Right lobe of liver (tissue), 6 donors: Measurements from ENCODE around the gene RBP3. TPM values are rescaled to one million over a fixed set of nuclear protein-coding genes. Genes with fewer than 3 reads are reported as not detected.

ENCODE experiments used
- ATAC-seq, 4 donors: fragments of 200-7000 bp; cut with Tn5 transposase; one replicate each; pipeline ENCODE4 v1.9.1; 2020; ENCODE audit warnings: mild to moderate bottlenecking in 4 of 4, moderate library complexity in 4 of 4
- DNase-seq, 3 donors: peaks; one replicate each; pipeline ENCODE4 v3.0.0-alpha.2; 2020
- H3K27ac ChIP-seq, 3 donors: fragments of 200-600 bp; one replicate each; pipeline ENCODE4 v1.8.0; 2022
- H3K27me3 ChIP-seq, 2 donors: fragments of 200-600 bp; one replicate each; pipeline ENCODE4 v1.8.0; 2022
- H3K36me3 ChIP-seq, 4 donors: fragments of 200-600 bp; sonication (generic) in 1 of 4; one replicate each; pipeline versions ENCODE4 v1.5.1 to v1.8.0; 2017 to 2022; ENCODE audit warnings: control low read depth in 1 of 4
- H3K4me1 ChIP-seq, 4 donors: fragments of 200-600 bp; sonication (generic) in 1 of 4; one replicate each; pipeline versions ENCODE4 v1.5.1 to v1.8.0; 2017 to 2022; ENCODE audit warnings: control low read depth in 1 of 4
- H3K4me3 ChIP-seq, 3 donors: fragments of 200-600 bp; one replicate each; pipeline ENCODE4 v1.8.0; 2022
- H3K9me3 ChIP-seq, 4 donors: fragments of 200-600 bp; sonication (generic) in 1 of 4; one replicate each; pipeline versions ENCODE4 v1.5.1 to v1.8.0; 2017 to 2022; ENCODE audit warnings: control low read depth in 1 of 4
- CTCF ChIP-seq, 4 donors: fragments of 200-600 bp in 3 of 4; fragments of 450-650 bp in 1 of 4; IDR thresholded peaks; one replicate each; pipeline versions ENCODE4 v1.5.1 to v1.8.0; 2016 to 2022; ENCODE audit warnings: antibody characterized with exemption in 4 of 4, mild to moderate bottlenecking in 2 of 4
- POLR2A ChIP-seq: fragments of 450-650 bp; IDR thresholded peaks from one replicate; pipeline ENCODE4 v1.6.1; 2017; ENCODE audit warnings: antibody characterized with exemption, mild to moderate bottlenecking
- WGBS: methylation state at CpG from one replicate; pipeline ENCODE4 v1.1.6; 2018; ENCODE audit warnings: low coverage, low lambda C conversion rate; ENCODE audit not compliant: insufficient coverage; ENCODE audit errors: missing lambda C conversion rate; 5-methylcytosine and 5-hydroxymethylcytosine counted together
- intact Hi-C, 2 donors: fragments of 100-400 bp; cut with DNase I; formaldehyde crosslinking; loops; one replicate each; pipeline versions ENCODE4 v1.11.2 to v1.14.1; 2022
- total RNA-seq, 6 experiments: library from RNA; depleted of rRNA in 2 of 6; stranded (reverse); fragments of >200 nt in 2 of 6; fragmentation: NEBNext Ultra II Directional in 3 of 6; extraction: Animal tissue kit (Norgen Biotek cat#: 25700) in 3 of 6; gene quantifications; one replicate each; pipeline versions ENCODE4 v1.1.0 to v1.2.4, GENCODE V29; 2016 to 2023
- donor health status: DM: no; HTN: yes; CAD: no.
- donor health status: DM: no; HTN: no; CAD: no.
- donor health status: DM: no; HTN: no; CAD: no.
- donor health status: DM: no; HTN: yes; CAD: no.
- donor health status: DM: no; HTN: yes; CAD: no.

RBP3 gene
- total RNA-seq, 6 experiments from 2014 or later = not detected

GRCh38 chr10:47323087-47323486 lies 25.1 kb upstream of the RBP3 start:
- no peaks in the 10 kb centered on the region for H3K4me1 ChIP-seq
- H3K27me3 ChIP-seq = no peaks in the 10 kb centered on the region
- TF ChIP-seq POLR2A (no peak), CTCF (IDR thresholded peaks at IDR 0.05) (no peak)
- peak overlapping the region in 2 of 3 donors; percentile 10 to 24 for H3K4me3 ChIP-seq
- no peaks in the 10 kb centered on the region for H3K9me3 ChIP-seq
- no peak for DNase-seq
- H3K36me3 ChIP-seq = no peaks in the 10 kb centered on the region
- intact Hi-C loops = no loop called here
- 17% methylated on average over 1 of the region's 1 CpG for whole genome bisulfite sequencing
- ATAC-seq = no peak
- no peak overlapping the region for H3K27ac ChIP-seq

GRCh38 chr10:47323636-47324296 lies 24.4 kb upstream of the RBP3 start:
- Histone ChIP-seq H3K27me3 (no peaks in the 10 kb centered on the region), H3K4me1 (no peaks in the 10 kb centered on the region), H3K27ac (no peak overlapping the region), H3K9me3 (no peaks in the 10 kb centered on the region), H3K4me3 (peak overlapping the region in 1 of 3 donors; percentile 24), H3K36me3 (no peaks in the 10 kb centered on the region)
- no peak for DNase-seq
- ATAC-seq = no peak
- 36% methylated on average over 4 of the region's 5 CpGs for WGBS
- intact Hi-C loops = no loop called here
- TF ChIP-seq CTCF (IDR thresholded peaks at IDR 0.05) (no peak), POLR2A (no peak)

- 95% methylated on average over 10 of the region's 30 CpGs for WGBS
- TF ChIP-seq CTCF (IDR thresholded peaks at IDR 0.05) (no peak), POLR2A (no peak)
- H3K27ac ChIP-seq = no peak overlapping the region
- H3K27me3 ChIP-seq = no peaks in the 10 kb centered on the region
- peaks cover 0 to 6% (median 5%) of the 10 kb centered on the region in 4 donors for H3K4me1 ChIP-seq
- intact Hi-C loops = no loop called here
- no peaks in the 10 kb centered on the region for H3K9me3 ChIP-seq
- DNase-seq = no peak
- no peak for ATAC-seq
- H3K36me3 ChIP-seq = no peaks in the 10 kb centered on the region
- no peak overlapping the region for H3K4me3 ChIP-seq
Measured at GRCh38 chr10:47325303-47326291, 22.6 kb upstream of the RBP3 start.

- H3K36me3 ChIP-seq = no peaks in the 10 kb centered on the region
- intact Hi-C loops = no loop called here
- TF ChIP-seq POLR2A = no peak
- TF ChIP-seq CTCF (IDR thresholded peaks at IDR 0.05) = no peak
- H3K4me1 ChIP-seq = peaks cover 0 to 12% (median 5%) of the 10 kb centered on the region in 4 donors
- no peaks in the 10 kb centered on the region for H3K27me3 ChIP-seq
- DNase-seq (no peak), ATAC-seq (no peak)
- WGBS = 27% methylated on average over 2 of the region's 5 CpGs
- H3K27ac ChIP-seq = no peak overlapping the region
- no peaks in the 10 kb centered on the region for H3K9me3 ChIP-seq
- no peak overlapping the region for H3K4me3 ChIP-seq
Measured at GRCh38 chr10:47326306-47326926, 21.7 kb upstream of the RBP3 start.
